ENCODE data around the gene KIAA0040.

Gene KIAA0040

GRCh38 chr1:175162955-175163354 is 29.6 kb downstream of the KIAA0040 start:
- H3K27ac ChIP-seq = no peak overlapping the region
- TF ChIP-seq CTCF (IDR thresholded peaks at IDR 0.05) (no peak), ZFX (IDR thresholded peaks at IDR 0.05; ENCODE audit: borderline replicate concordance) (no peak)

GRCh38 chr1:175158170-175158591 is 34.4 kb downstream of the KIAA0040 start:
- no peak overlapping the region for H3K27ac ChIP-seq
- TF ChIP-seq ZFX (IDR thresholded peaks at IDR 0.05; ENCODE audit: borderline replicate concordance) = no peak
- TF ChIP-seq CTCF (IDR thresholded peaks at IDR 0.05) = no peak

- TF ChIP-seq CTCF (IDR thresholded peaks at IDR 0.05) = no peak
- no peak for TF ChIP-seq ZFX (IDR thresholded peaks at IDR 0.05; ENCODE audit: borderline replicate concordance)
- H3K27ac ChIP-seq = no peak overlapping the region
Measured at GRCh38 chr1:175157200-175157599, 35.4 kb downstream of the KIAA0040 start.

- no peak overlapping the region for H3K27ac ChIP-seq
- TF ChIP-seq CTCF (IDR thresholded peaks at IDR 0.05) (no peak), ZFX (IDR thresholded peaks at IDR 0.05; ENCODE audit: borderline replicate concordance) (no peak)
Measured at GRCh38 chr1:175155936-175156335, 36.6 kb downstream of the KIAA0040 start.

GRCh38 chr1:175155473-175155856 is 37.1 kb downstream of the KIAA0040 start:
- H3K27ac ChIP-seq = no peak overlapping the region
- TF ChIP-seq CTCF (IDR thresholded peaks at IDR 0.05) (no peak), ZFX (IDR thresholded peaks at IDR 0.05; ENCODE audit: borderline replicate concordance) (no peak)

- H3K27ac ChIP-seq = no peak overlapping the region
- peak; percentile 98 for TF ChIP-seq CTCF (IDR thresholded peaks at IDR 0.05)
- TF ChIP-seq ZFX (IDR thresholded peaks at IDR 0.05; ENCODE audit: borderline replicate concordance) = no peak
Measured at GRCh38 chr1:175154629-175155472, 37.7 kb downstream of the KIAA0040 start.

- no peak overlapping the region for H3K27ac ChIP-seq
- TF ChIP-seq CTCF (IDR thresholded peaks at IDR 0.05) (peak; percentile 98), ZFX (IDR thresholded peaks at IDR 0.05; ENCODE audit: borderline replicate concordance) (no peak)
Measured at GRCh38 chr1:175152006-175152652, 40.4 kb downstream of the KIAA0040 start.
